ENCODE measurements around the gene ADAM30.
A peak's percentile ranks its signal among the peaks of the same experiment; 100 is the strongest.

ADAM30 gene

DNA sequence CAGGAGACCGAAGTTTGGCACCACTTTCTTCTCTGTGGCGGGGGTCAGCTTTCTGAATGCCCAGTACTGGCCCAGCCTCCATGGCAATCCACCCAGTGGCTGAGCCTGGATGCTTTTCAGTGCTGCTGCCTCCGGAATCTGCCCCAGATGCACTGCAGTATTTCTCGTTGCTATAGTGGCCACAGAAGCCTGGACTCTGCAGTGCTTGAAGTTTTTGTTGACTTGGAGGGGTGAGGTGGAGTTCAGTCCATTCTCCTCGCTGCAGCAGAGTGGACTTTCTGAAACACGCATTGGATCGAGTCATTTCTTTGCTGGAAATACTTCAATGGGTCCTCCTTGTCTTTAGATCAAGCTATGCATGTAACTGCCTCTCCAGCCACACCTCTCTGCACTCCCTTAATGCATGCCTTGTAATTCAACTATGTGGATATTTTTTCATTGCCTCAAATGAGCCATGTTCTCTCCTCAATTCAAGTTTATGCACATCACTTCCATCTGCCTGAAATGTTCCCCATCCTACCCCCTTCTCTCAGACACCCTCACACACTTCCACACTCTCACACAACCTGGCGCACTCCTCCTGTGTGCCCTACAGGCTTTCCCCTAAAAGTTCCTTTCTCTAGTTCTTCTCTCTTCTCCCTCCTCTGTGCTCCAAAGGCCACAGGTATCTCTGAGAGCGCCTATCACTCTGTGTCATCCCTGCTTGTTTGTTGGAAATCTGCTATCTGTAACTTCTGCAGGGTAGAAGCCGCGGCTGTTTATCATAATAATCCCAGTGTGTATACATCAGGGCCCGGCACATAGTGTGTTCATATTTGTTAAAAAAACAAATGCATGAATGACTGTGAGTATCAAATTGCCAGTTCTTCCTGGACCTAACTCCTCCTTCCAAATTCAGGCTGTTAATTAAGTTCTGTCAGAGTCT lies 16.5 kb downstream of the ADAM30 start:
- no peak for DNase-seq (ENCODE audit: low read depth, low spot score)
- in situ Hi-C loops (cut with HindIII; ENCODE audit: low sequenced_read_pairs), result no loop called here
- TF ChIP-seq, protein P1, sequence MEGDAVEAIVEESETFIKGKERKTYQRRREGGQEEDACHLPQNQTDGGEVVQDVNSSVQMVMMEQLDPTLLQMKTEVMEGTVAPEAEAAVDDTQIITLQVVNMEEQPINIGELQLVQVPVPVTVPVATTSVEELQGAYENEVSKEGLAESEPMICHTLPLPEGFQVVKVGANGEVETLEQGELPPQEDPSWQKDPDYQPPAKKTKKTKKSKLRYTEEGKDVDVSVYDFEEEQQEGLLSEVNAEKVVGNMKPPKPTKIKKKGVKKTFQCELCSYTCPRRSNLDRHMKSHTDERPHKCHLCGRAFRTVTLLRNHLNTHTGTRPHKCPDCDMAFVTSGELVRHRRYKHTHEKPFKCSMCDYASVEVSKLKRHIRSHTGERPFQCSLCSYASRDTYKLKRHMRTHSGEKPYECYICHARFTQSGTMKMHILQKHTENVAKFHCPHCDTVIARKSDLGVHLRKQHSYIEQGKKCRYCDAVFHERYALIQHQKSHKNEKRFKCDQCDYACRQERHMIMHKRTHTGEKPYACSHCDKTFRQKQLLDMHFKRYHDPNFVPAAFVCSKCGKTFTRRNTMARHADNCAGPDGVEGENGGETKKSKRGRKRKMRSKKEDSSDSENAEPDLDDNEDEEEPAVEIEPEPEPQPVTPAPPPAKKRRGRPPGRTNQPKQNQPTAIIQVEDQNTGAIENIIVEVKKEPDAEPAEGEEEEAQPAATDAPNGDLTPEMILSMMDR (IDR thresholded peaks at IDR 0.05; ENCODE audit: low read depth, low read length), result no peak
- no peak overlapping the region for H3K4me3 ChIP-seq (ENCODE audit: low read depth, low read length)

DNA sequence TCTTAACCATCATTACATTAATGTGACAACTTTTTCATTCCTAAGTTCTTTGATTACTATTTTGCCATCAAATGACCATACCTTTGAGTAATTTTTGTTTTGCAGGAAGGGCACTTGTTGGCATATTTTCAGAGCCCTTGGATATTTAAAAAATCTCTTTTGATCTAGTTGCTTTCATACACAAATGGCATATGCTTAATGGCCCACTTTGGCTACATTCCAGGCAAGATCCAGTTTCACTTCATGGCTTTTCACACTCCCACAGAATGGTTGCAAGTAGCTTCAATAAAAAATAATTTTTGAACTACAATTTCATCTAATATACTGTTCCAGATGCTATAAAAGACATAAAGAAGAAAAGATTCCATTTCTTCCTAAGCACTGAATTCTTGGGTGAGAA lies 18.1 kb downstream of the ADAM30 start:
- TF ChIP-seq, protein P1 (IDR thresholded peaks at IDR 0.05; ENCODE audit: low read depth, low read length), result no peak
- in situ Hi-C loops (cut with HindIII; ENCODE audit: low sequenced_read_pairs), result no loop called here
- no peak overlapping the region for H3K4me3 ChIP-seq (ENCODE audit: low read depth, low read length)
- DNase-seq (ENCODE audit: low read depth, low spot score), result no peak

DNA sequence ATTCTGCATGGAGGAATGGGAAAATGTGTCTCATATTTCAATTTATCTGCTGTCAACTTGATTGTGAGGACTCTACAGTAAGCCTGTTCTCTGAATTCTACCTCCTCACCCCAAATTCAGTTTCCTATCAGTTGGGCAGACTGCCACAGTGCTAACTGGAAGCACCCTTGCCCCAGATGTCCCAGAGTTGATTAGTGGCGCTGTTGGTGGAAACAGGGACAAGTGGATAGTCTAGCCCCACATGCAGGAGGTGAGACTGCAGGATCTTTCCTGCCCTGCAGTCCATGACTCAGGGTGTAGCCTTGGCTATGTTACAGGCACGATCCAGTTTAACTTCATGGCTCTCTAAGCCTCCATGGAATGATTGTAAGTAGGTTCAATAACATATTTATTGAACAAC lies 22.1 kb downstream of the ADAM30 start:
- TF ChIP-seq, protein P1 (IDR thresholded peaks at IDR 0.05; ENCODE audit: low read depth, low read length), result no peak
- no peak for DNase-seq (ENCODE audit: low read depth, low spot score)
- in situ Hi-C loops (cut with HindIII; ENCODE audit: low sequenced_read_pairs), result no loop called here
- no peak overlapping the region for H3K4me3 ChIP-seq (ENCODE audit: low read depth, low read length)

DNA sequence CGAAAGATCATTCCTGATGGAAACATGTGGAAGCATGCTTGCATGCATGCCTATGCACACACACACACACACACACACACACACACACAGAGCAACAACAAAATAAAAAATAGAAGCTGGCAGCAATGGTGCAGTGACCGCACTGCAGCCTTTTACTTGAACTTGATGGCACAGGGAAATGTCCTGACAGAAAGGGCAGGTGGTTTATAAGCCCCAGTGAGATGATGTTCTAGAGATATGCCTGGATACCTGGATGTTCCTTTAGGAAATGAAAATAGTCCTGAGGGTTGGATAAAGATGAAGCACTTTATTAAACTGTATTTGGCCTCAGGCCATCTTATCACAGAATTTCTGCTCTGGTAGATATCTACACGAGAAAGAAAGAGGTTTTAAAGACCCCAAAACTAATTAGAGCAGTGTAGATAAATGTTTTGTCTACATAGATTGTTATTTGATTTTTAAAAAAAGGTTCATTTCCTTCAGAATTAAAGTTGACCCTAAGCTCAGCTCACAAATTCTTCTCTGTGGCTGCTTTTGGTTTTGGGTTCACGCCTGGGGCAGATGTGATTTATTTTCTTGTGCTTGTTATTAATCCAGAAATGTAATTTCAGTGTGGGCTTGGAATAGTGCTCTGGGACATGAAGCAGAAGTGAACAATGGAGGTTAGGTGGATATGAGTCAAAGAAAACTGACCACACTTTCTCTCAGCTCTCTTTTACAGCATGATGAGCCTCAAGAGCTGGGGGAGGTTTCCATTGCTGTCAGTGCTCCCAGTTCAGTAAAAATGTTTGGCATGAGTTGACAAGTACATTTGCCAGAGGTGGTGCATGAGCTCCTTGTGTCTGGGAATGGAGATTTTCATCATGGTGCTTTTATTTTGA lies 22.9 kb downstream of the ADAM30 start:
- in situ Hi-C loops (cut with HindIII; ENCODE audit: low sequenced_read_pairs), result no loop called here
- H3K4me3 ChIP-seq (ENCODE audit: low read depth, low read length), result no peak overlapping the region
- TF ChIP-seq, protein P1 (IDR thresholded peaks at IDR 0.05; ENCODE audit: low read depth, low read length), result no peak
- peak; percentile 88 for DNase-seq (ENCODE audit: low read depth, low spot score)

DNA sequence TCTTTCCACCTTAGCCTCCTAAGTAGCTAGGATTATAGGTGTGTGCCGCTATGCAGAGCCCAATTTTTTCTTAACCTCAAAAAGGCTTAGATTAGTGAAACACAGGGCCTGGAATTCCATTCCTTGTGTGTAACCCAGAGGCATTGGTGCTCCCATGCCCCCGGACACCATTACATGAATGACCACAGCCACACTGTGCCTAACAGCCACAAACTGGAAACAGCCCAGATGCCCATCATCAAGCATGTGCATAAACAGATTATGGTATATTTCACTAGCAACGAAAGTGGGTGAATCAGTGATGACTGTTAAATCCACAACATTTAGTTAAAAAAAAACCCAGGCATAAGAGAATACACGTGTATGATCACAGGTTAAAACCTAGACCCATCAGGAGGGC lies 24.4 kb downstream of the ADAM30 start:
- peak; percentile 46 for DNase-seq (ENCODE audit: low read depth, low spot score)
- no peak overlapping the region for H3K4me3 ChIP-seq (ENCODE audit: low read depth, low read length)
- in situ Hi-C loops (cut with HindIII; ENCODE audit: low sequenced_read_pairs), result no loop called here
- TF ChIP-seq, protein P1 (IDR thresholded peaks at IDR 0.05; ENCODE audit: low read depth, low read length), result no peak

DNA sequence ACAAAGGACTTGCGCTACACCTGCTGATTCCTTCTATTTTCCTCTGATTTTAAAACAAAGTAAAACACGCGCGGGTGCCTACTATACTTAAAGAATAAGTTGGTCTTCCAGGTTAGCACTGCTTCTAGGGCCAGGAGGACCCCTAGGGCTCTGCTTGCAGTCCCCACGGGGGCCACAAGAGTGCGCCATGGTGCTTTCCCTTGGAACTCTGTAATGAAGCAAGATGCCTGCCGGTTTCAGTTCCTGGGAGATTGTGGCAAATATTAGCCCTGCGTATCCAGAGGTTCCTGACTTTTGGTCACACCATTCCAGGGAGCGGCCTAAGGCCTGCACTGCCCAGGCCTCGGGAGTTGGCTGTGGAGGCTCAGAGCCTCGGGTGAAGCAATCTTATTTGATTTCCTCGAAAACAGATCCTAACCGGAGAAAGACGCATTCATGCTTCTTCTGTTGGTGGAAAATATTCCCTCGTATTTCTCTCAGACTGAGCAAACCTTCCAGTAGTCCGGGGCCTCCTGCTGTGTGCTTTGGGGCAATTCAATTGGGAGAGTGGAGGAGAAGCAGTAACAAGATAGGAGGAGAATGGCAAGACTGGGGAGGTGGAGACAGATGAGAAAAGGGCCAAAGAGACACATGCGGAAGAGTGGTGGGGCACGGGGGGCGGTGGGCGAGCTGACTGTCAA lies 25.3 kb downstream of the ADAM30 start:
- H3K4me3 ChIP-seq (ENCODE audit: low read depth, low read length), result no peak overlapping the region
- in situ Hi-C loops (cut with HindIII; ENCODE audit: low sequenced_read_pairs), result no loop called here

More for the DNA sequence above, 25.3 kb downstream of the ADAM30 start:
- peak; percentile 83 for DNase-seq (ENCODE audit: low read depth, low spot score)
- TF ChIP-seq, protein P1 (IDR thresholded peaks at IDR 0.05; ENCODE audit: low read depth, low read length), result peak; percentile 100
